Pancreas (tissue), 10 donors: ENCODE measurements around the gene WWOX. TPM values are rescaled to one million over a fixed set of nuclear protein-coding genes. Genes with fewer than 3 reads are reported as not detected.

ENCODE experiments used
- ATAC-seq, 4 donors: fragments of 200-7000 bp; cut with Tn5 transposase; one replicate each; pipeline versions ENCODE4 v1.8.0 to v1.9.1; 2020; ENCODE audit warnings: mild to moderate bottlenecking in 4 of 4, moderate library complexity in 4 of 4
- DNase-seq, 6 donors: peaks; one replicate each; pipeline ENCODE4 v3.0.0-alpha.2; 2020
- FAIRE-seq: peaks from 2 replicates; lab custom pipeline; 2012; peaks lifted over from hg19 to GRCh38; lab: Jason Lieb, UNC
- H3K27ac ChIP-seq, 4 donors: fragments of 200-600 bp; sonication (generic); 1 replicate in 3 of 4; 2 replicates in 1 of 4; pipeline versions ENCODE4 v1.5.0 to v1.8.0; 2020
- H3K27me3 ChIP-seq, 4 donors: fragments of 200-600 bp; one replicate each; pipeline ENCODE4 v1.8.0; 2021
- H3K36me3 ChIP-seq, 3 donors: fragments of 200-600 bp; sonication (generic) in 1 of 3; one replicate each; pipeline versions ENCODE4 v1.5.0 to v1.8.0; 2020 to 2021
- H3K4me1 ChIP-seq, 3 donors: fragments of 200-600 bp; one replicate each; pipeline ENCODE4 v1.8.0; 2021
- H3K4me3 ChIP-seq, 4 donors: fragments of 200-600 bp; sonication (generic) in 2 of 4; one replicate each; pipeline versions ENCODE4 v1.5.0 to v1.8.0; 2020 to 2021
- H3K9me3 ChIP-seq, 4 donors: fragments of 200-600 bp; one replicate each; pipeline ENCODE4 v1.8.0; 2021
- CTCF ChIP-seq, 4 donors: fragments of 200-600 bp; sonication (generic) in 3 of 4; IDR thresholded peaks; one replicate each; pipeline versions ENCODE4 v1.5.0 to v1.8.0; 2021; ENCODE audit warnings: antibody characterized with exemption in 4 of 4
- WGBS, 2 donors: extraction: QIAGEN DNeasy Blood & Tissue Kit; methylation state at CpG; one replicate each; pipeline ENCODE4 v1.1.7; 2013; 5-methylcytosine and 5-hydroxymethylcytosine counted together
- intact Hi-C, 3 donors: fragments of 100-400 bp; cut with DNase I; formaldehyde crosslinking; loops; one replicate each; pipeline versions ENCODE4 v1.11.1 to v1.14.2; 2022
- polyA plus RNA-seq, 2 donors: library from polyadenylated mRNA; stranded (reverse); fragments of 200-250 nt; gene quantifications; one replicate each; pipeline ENCODE4 v1.2.3, GENCODE V29; 2013
- total RNA-seq, 6 donors: library from RNA; stranded (reverse); fragmentation: NEBNext Ultra II Directional in 4 of 6; extraction: Animal tissue kit (Norgen Biotek cat#: 25700) in 4 of 6; gene quantifications; one replicate each; pipeline versions ENCODE4 v1.2.1 to v1.2.4, GENCODE V29; 2021 to 2023
- donor health status: healthy with polysubstance abuse.
- donor health status: DM: no; HTN: no; CAD: no; lungs with moderate emphysema.
- donor health status: DM: no; HTN: no; CAD: no.
- donor health status: control.
- donor health status: control.
- donor health status: Bipolar disorder and iron deficiency.
- donor health status: DM: yes; HTN: yes; CAD: no.
- donor health status: DM: no; HTN: no; CAD: no.
- donor health status: DM: no; HTN: no; CAD: no.
- donor health status: DM: yes; HTN: yes; CAD: no.

Gene WWOX
- total and polyA plus RNA-seq, 8 donors: 6.8 to 14.4 (median 10.8) TPM

- H3K4me1 ChIP-seq: no peaks in the 10 kb centered on the region
- WGBS, 2 donors: 46 to 49% methylated on average over 3 of the region's 3 CpGs
- H3K4me3 ChIP-seq: no peak overlapping the region
- TF ChIP-seq CTCF (IDR thresholded peaks at IDR 0.05): no peak
- no peaks in the 10 kb centered on the region for H3K36me3 ChIP-seq
- DNase-seq: no peak
- intact Hi-C loops: no loop called here
- no peaks in the 10 kb centered on the region for H3K27me3 ChIP-seq
- ATAC-seq: no peak
- FAIRE-seq: no peak
- no peak overlapping the region for H3K27ac ChIP-seq
- no peaks in the 10 kb centered on the region for H3K9me3 ChIP-seq
Measured at GRCh38 chr16:78920621-78921020, 821.2 kb downstream of the WWOX start.

GRCh38 chr16:78925083-78925767, 825.8 kb downstream of the WWOX start:
- intact Hi-C loops: no loop called here
- Histone ChIP-seq H3K27me3 (no peaks in the 10 kb centered on the region), H3K9me3 (no peaks in the 10 kb centered on the region), H3K27ac (no peak overlapping the region), H3K4me1 (no peaks in the 10 kb centered on the region), H3K36me3 (no peaks in the 10 kb centered on the region), H3K4me3 (no peak overlapping the region)
- peak; percentile 13 to 30 (median 24) for TF ChIP-seq CTCF (IDR thresholded peaks at IDR 0.05)
- FAIRE-seq: no peak
- peak in 3 of 4 donors; percentile 51 to 64 (median 63) for ATAC-seq
- 57 to 58% methylated on average over 8 of the region's 8 CpGs for WGBS, 2 donors
- peak in 1 of 6 donors; percentile 25 for DNase-seq

- no peak overlapping the region for H3K4me3 ChIP-seq
- no peak for TF ChIP-seq CTCF (IDR thresholded peaks at IDR 0.05)
- ATAC-seq (no peak), DNase-seq (no peak), FAIRE-seq (no peak)
- H3K4me1 ChIP-seq: no peaks in the 10 kb centered on the region
- H3K27ac ChIP-seq: no peak overlapping the region
- H3K27me3 ChIP-seq: no peaks in the 10 kb centered on the region
- H3K36me3 ChIP-seq: no peaks in the 10 kb centered on the region
- intact Hi-C loops: no loop called here
- WGBS, 2 donors: 83 to 93% methylated on average over 5 of the region's 5 CpGs
- no peaks in the 10 kb centered on the region for H3K9me3 ChIP-seq
Measured at GRCh38 chr16:78926723-78927210, 827.3 kb downstream of the WWOX start.

- intact Hi-C loops: no loop called here
- no peak for ATAC-seq
- no peak for TF ChIP-seq CTCF (IDR thresholded peaks at IDR 0.05)
Measured at GRCh38 chr16:78927766-78928165, 828.3 kb downstream of the WWOX start.

GRCh38 chr16:78929841-78930240, 830.4 kb downstream of the WWOX start:
- Histone ChIP-seq H3K27me3 (no peaks in the 10 kb centered on the region), H3K36me3 (no peaks in the 10 kb centered on the region), H3K27ac (no peak overlapping the region), H3K4me3 (no peak overlapping the region), H3K4me1 (no peaks in the 10 kb centered on the region), H3K9me3 (no peaks in the 10 kb centered on the region)
- intact Hi-C loops: no loop called here
- FAIRE-seq (no peak), ATAC-seq (no peak), DNase-seq (no peak)
- WGBS, 2 donors: 87 to 96% methylated on average over 7 of the region's 7 CpGs
- TF ChIP-seq CTCF (IDR thresholded peaks at IDR 0.05): no peak

More at GRCh38 chr16:78927766-78928165, 828.3 kb downstream of the WWOX start:
- Histone ChIP-seq H3K27me3 (no peaks in the 10 kb centered on the region), H3K4me3 (no peak overlapping the region), H3K4me1 (no peaks in the 10 kb centered on the region), H3K36me3 (no peaks in the 10 kb centered on the region), H3K9me3 (no peaks in the 10 kb centered on the region), H3K27ac (no peak overlapping the region)
- DNase-seq (no peak), FAIRE-seq (no peak)
- 89 to 95% methylated on average over 4 of the region's 4 CpGs for WGBS, 2 donors
